ENCODE measurements around the gene TXN2. TPM values are rescaled to one million over a fixed set of nuclear protein-coding genes. Genes with fewer than 3 reads are reported as not detected.

Gene TXN2
- polyA plus RNA-seq, 6 donors from 2014 or later: 97.1 to 130 (median 108) TPM

DNA sequence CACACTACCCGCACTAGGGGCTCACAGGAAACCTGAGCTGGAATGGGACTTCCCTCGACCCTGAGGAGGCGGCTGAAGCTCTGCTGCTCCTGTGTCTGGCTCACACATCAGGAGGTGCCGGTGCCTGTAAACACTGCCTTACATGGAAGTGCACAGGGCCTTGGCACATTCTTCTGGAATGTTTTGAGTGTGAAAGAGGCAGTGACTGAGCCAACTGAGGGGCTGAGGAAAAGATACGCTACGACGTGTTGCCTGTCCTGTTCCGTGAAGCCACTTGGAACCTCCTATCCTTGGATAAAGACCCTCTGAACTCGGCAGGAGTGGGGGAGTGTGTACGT, 10.5 kb downstream of the TXN2 start:
- Mint-ChIP-seq H3K36me3 (peaks cover 7 to 9% of the 10 kb centered on the region in 2 donors), H3K4me3 (no peak overlapping the region), H3K9me3 (no peaks in the 10 kb centered on the region), H3K27me3 (no peaks in the 10 kb centered on the region), H3K4me1 (peaks cover 14 to 26% (median 21%) of the 10 kb centered on the region in 3 donors), H3K27ac (peak overlapping the region in 1 of 6 donors; percentile 36)
- DNase-seq (no peak), ATAC-seq (ENCODE audit: low read depth in 2 of 2) (no peak)

- Mint-ChIP-seq H3K4me3 (peak overlapping the region in 1 of 8 donors; percentile 24), H3K4me1 (peaks cover 10 to 26% (median 21%) of the 10 kb centered on the region in 3 donors), H3K27me3 (no peaks in the 10 kb centered on the region), H3K27ac (peak overlapping the region in 3 of 6 donors; percentile 36 to 85 (median 75)), H3K9me3 (no peaks in the 10 kb centered on the region), H3K36me3 (peaks cover 1 to 4% of the 10 kb centered on the region in 2 donors)
- DNase-seq (peak; percentile 82), ATAC-seq (ENCODE audit: low read depth in 2 of 2) (peak; percentile 98 to 99)
These were observed 11.1 kb downstream of the TXN2 start for GRCh38 chr22:36470162-36470993.

- Mint-ChIP-seq H3K27ac (peak overlapping the region in 1 of 6 donors; percentile 60), H3K27me3 (no peaks in the 10 kb centered on the region), H3K36me3 (no peaks in the 10 kb centered on the region), H3K4me3 (no peak overlapping the region), H3K4me1 (peaks cover 8 to 26% (median 21%) of the 10 kb centered on the region in 3 donors), H3K9me3 (no peaks in the 10 kb centered on the region)
- DNase-seq: no peak
- no peak for ATAC-seq (ENCODE audit: low read depth in 2 of 2)
These were observed 12.2 kb downstream of the TXN2 start for GRCh38 chr22:36469094-36469710.

GRCh38 chr22:36467946-36468345, 13.5 kb downstream of the TXN2 start:
- no peak for ATAC-seq (ENCODE audit: low read depth in 2 of 2)
- no peak overlapping the region for H3K27ac Mint-ChIP-seq
- no peaks in the 10 kb centered on the region for H3K36me3 Mint-ChIP-seq
- DNase-seq: no peak
- H3K4me3 Mint-ChIP-seq: no peak overlapping the region
- H3K27me3 Mint-ChIP-seq: no peaks in the 10 kb centered on the region
- peaks cover 6 to 26% (median 21%) of the 10 kb centered on the region in 3 donors for H3K4me1 Mint-ChIP-seq
- H3K9me3 Mint-ChIP-seq: no peaks in the 10 kb centered on the region

DNA sequence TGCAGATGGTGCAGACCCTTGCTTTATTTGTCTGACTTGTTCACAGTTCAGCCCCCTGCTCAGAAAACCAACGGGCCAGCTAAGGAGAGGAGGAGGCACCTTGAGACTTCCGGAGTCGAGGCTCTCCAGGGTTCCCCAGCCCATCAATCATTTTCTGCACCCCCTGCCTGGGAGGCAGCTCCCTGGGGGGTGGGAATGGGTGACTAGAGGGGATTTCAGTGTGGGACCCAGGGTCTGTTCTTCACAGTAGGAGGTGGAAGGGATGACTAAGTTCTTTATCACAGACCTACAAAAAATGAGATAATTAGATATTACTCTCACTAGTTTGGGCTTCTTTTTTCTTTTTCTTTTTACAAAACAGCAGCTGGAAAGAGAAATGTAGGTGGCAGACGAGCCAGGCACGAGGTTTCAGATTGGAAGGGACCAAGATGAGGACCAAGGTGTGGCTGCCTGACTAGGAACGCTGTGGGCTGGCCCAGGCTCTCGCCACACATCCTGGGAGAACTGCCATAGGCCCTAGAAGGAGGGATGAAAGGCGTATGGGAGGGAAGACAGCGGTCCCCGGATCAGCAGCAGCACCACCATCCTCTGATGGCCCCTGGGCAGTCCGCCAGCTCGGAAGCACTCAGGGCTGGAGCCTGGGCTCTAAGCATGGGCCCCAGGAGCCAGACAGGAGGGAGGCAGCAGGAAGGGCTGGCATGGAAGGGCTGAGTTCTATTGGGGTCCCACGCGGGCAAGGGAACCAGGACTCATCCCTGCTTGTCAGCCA, 14.2 kb downstream of the TXN2 start:
- H3K9me3 Mint-ChIP-seq: no peaks in the 10 kb centered on the region
- no peaks in the 10 kb centered on the region for H3K36me3 Mint-ChIP-seq
- H3K27ac Mint-ChIP-seq: peak overlapping the region in 4 of 6 donors; percentile 14 to 93 (median 70)
- ATAC-seq (ENCODE audit: low read depth in 2 of 2) (no peak), DNase-seq (no peak)
- H3K27me3 Mint-ChIP-seq: no peaks in the 10 kb centered on the region
- peak overlapping the region in 1 of 8 donors; percentile 12 for H3K4me3 Mint-ChIP-seq
- peaks cover 6 to 26% (median 24%) of the 10 kb centered on the region in 3 donors for H3K4me1 Mint-ChIP-seq

GRCh38 chr22:36466258-36466657, 15.2 kb downstream of the TXN2 start:
- Mint-ChIP-seq H3K27ac (peak overlapping the region in 2 of 6 donors; percentile 31 to 54), H3K36me3 (no peaks in the 10 kb centered on the region), H3K9me3 (no peaks in the 10 kb centered on the region), H3K27me3 (no peaks in the 10 kb centered on the region), H3K4me1 (peaks cover 6 to 28% (median 26%) of the 10 kb centered on the region in 3 donors), H3K4me3 (peak overlapping the region in 1 of 8 donors; percentile 12)
- no peak for ATAC-seq (ENCODE audit: low read depth in 2 of 2)
- no peak for DNase-seq

- no peak overlapping the region for H3K27ac Mint-ChIP-seq
- peaks cover 6 to 24% (median 23%) of the 10 kb centered on the region in 3 donors for H3K4me1 Mint-ChIP-seq
- no peaks in the 10 kb centered on the region for H3K36me3 Mint-ChIP-seq
- no peak for DNase-seq
- H3K9me3 Mint-ChIP-seq: no peaks in the 10 kb centered on the region
- H3K27me3 Mint-ChIP-seq: no peaks in the 10 kb centered on the region
- ATAC-seq (ENCODE audit: low read depth in 2 of 2): no peak
- H3K4me3 Mint-ChIP-seq: no peak overlapping the region
These were observed 16.0 kb downstream of the TXN2 start for GRCh38 chr22:36465232-36466021.

DNA sequence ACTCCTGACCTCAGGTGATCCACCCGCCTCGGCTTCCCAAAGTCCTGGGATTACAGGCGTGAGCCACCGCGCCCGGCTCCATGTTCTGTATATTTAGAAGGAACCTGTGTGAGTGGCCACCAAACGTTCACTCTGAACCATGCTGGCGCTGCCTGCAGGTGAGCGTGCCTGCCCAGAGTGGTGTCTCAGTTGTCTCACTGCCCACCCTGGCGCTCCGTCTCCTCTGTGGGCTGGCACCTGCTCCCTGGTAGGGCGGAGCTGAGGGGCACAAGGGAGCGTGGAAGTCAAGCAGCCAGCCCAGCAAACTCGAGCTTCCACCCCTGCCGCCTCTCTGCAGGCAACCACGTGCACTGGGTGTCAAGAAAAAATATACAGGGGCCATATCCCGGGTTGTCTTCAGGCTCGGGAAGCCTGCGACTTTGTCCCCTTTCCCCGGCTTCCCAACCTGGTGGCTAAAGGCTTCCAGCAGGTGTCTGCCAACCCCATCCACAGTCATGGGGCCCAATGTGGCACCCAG, 16.7 kb downstream of the TXN2 start:
- DNase-seq (no peak), ATAC-seq (ENCODE audit: low read depth in 2 of 2) (no peak)
- H3K27ac Mint-ChIP-seq: no peak overlapping the region
- H3K27me3 Mint-ChIP-seq: no peaks in the 10 kb centered on the region
- H3K36me3 Mint-ChIP-seq: no peaks in the 10 kb centered on the region
- no peaks in the 10 kb centered on the region for H3K9me3 Mint-ChIP-seq
- H3K4me3 Mint-ChIP-seq: no peak overlapping the region
- H3K4me1 Mint-ChIP-seq: peaks cover 3 to 18% (median 17%) of the 10 kb centered on the region in 3 donors

GRCh38 chr22:36463783-36464184, 17.7 kb downstream of the TXN2 start:
- H3K27ac Mint-ChIP-seq: no peak overlapping the region
- ATAC-seq (ENCODE audit: low read depth in 2 of 2): no peak
- peaks cover 3 to 18% (median 16%) of the 10 kb centered on the region in 3 donors for H3K4me1 Mint-ChIP-seq
- no peak for DNase-seq
- no peaks in the 10 kb centered on the region for H3K36me3 Mint-ChIP-seq
- no peaks in the 10 kb centered on the region for H3K9me3 Mint-ChIP-seq
- H3K4me3 Mint-ChIP-seq: no peak overlapping the region
- H3K27me3 Mint-ChIP-seq: no peaks in the 10 kb centered on the region

GRCh38 chr22:36461665-36462649, 19.5 kb downstream of the TXN2 start:
- Mint-ChIP-seq H3K36me3 (no peaks in the 10 kb centered on the region), H3K4me3 (no peak overlapping the region), H3K9me3 (no peaks in the 10 kb centered on the region), H3K4me1 (peaks cover 6 to 13% (median 12%) of the 10 kb centered on the region in 3 donors), H3K27me3 (no peaks in the 10 kb centered on the region), H3K27ac (peak overlapping the region in 2 of 6 donors; percentile 57 to 74)
- ATAC-seq (ENCODE audit: low read depth in 2 of 2): no peak
- no peak for DNase-seq

DNA sequence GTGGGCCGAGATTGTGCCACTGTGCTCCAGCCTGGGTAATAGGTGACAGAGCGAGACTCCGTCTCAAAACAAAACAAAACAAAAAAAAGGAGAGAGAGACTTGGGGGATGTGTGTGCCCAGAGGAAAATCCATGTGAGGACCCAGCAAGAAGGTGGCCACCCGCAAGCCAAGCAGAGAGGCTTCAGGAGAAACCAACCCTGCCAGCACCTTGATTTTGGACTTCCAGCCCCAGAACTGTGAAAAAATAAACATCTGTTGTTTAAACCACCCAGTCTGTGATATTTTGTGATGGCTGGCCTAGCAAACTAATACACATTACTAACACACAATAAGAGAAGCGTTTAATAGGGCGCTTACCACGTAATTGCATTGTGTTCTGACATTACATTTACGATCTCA, 21.2 kb downstream of the TXN2 start:
- ATAC-seq (ENCODE audit: low read depth in 2 of 2) (no peak), DNase-seq (no peak)
- no peaks in the 10 kb centered on the region for H3K36me3 Mint-ChIP-seq
- no peaks in the 10 kb centered on the region for H3K27me3 Mint-ChIP-seq
- no peaks in the 10 kb centered on the region for H3K9me3 Mint-ChIP-seq
- peaks cover 13 to 16% (median 16%) of the 10 kb centered on the region in 3 donors for H3K4me1 Mint-ChIP-seq
- peak overlapping the region in 1 of 6 donors; percentile 68 for H3K27ac Mint-ChIP-seq
- H3K4me3 Mint-ChIP-seq: no peak overlapping the region

All from naive B cell (primary cell).